Measurements from ENCODE around the gene MN1. TPM values are rescaled to one million over a fixed set of nuclear protein-coding genes. Genes with fewer than 3 reads are reported as not detected.

Gene MN1
- total RNA-seq, 1 donor from 2014 or later: 4.5 TPM

- Histone ChIP-seq H3K36me3 (ENCODE audit: control insufficient read depth, insufficient read depth, low read length) (no peaks in the 10 kb centered on the region), H3K27me3 (ENCODE audit: control insufficient read depth, insufficient read depth, low read length) (peaks cover 18% of the 10 kb centered on the region), H3K4me3 (ENCODE audit: low read depth, low read length) (no peak overlapping the region)
- DNase-seq (ENCODE audit: low read depth): no peak
- TF ChIP-seq CTCF (IDR thresholded peaks at IDR 0.05; ENCODE audit: insufficient read depth, low read length, poor library complexity, severe bottlenecking): no peak
Observed at GRCh38 chr22:27752771-27753170, 48.8 kb downstream of the MN1 start.

GRCh38 chr22:27752141-27752540, 49.4 kb downstream of the MN1 start:
- no peak for DNase-seq (ENCODE audit: low read depth)
- no peak for TF ChIP-seq CTCF (IDR thresholded peaks at IDR 0.05; ENCODE audit: insufficient read depth, low read length, poor library complexity, severe bottlenecking)
- H3K4me3 ChIP-seq (ENCODE audit: low read depth, low read length): no peak overlapping the region
- H3K36me3 ChIP-seq (ENCODE audit: control insufficient read depth, insufficient read depth, low read length): no peaks in the 10 kb centered on the region
- H3K27me3 ChIP-seq (ENCODE audit: control insufficient read depth, insufficient read depth, low read length): peaks cover 18% of the 10 kb centered on the region

GRCh38 chr22:27751277-27752070, 50.1 kb downstream of the MN1 start:
- no peak for DNase-seq (ENCODE audit: low read depth)
- no peak for TF ChIP-seq CTCF (IDR thresholded peaks at IDR 0.05; ENCODE audit: insufficient read depth, low read length, poor library complexity, severe bottlenecking)

GRCh38 chr22:27750584-27751265, 50.8 kb downstream of the MN1 start:
- H3K36me3 ChIP-seq (ENCODE audit: control insufficient read depth, insufficient read depth, low read length): no peaks in the 10 kb centered on the region
- DNase-seq (ENCODE audit: low read depth): no peak
- no peak for TF ChIP-seq CTCF (IDR thresholded peaks at IDR 0.05; ENCODE audit: insufficient read depth, low read length, poor library complexity, severe bottlenecking)
- peaks cover 18% of the 10 kb centered on the region for H3K27me3 ChIP-seq (ENCODE audit: control insufficient read depth, insufficient read depth, low read length)
- no peak overlapping the region for H3K4me3 ChIP-seq (ENCODE audit: low read depth, low read length)

More at GRCh38 chr22:27751277-27752070, 50.1 kb downstream of the MN1 start:
- H3K36me3 ChIP-seq (ENCODE audit: control insufficient read depth, insufficient read depth, low read length): no peaks in the 10 kb centered on the region
- H3K4me3 ChIP-seq (ENCODE audit: low read depth, low read length): no peak overlapping the region
- H3K27me3 ChIP-seq (ENCODE audit: control insufficient read depth, insufficient read depth, low read length): peaks cover 18% of the 10 kb centered on the region

- no peak for TF ChIP-seq CTCF (IDR thresholded peaks at IDR 0.05; ENCODE audit: insufficient read depth, low read length, poor library complexity, severe bottlenecking)
- Histone ChIP-seq H3K27me3 (ENCODE audit: control insufficient read depth, insufficient read depth, low read length) (peaks cover 18% of the 10 kb centered on the region), H3K36me3 (ENCODE audit: control insufficient read depth, insufficient read depth, low read length) (no peaks in the 10 kb centered on the region), H3K4me3 (ENCODE audit: low read depth, low read length) (no peak overlapping the region)
- DNase-seq (ENCODE audit: low read depth): no peak
Observed at GRCh38 chr22:27749597-27750225, 51.8 kb downstream of the MN1 start.
